Stimulated activated CD4-positive, alpha-beta T cell treated with anti-CD3 and anti-CD28 coated beads, Interleukin-12 subunit alpha, Interleukin-12 subunit beta, amount 100 ng/mL, for 4 hours (primary cell): ENCODE results near the gene CHD9.

Experiments
- DNase-seq: peaks from one replicate; pipeline ENCODE4 v3.0.0-alpha.2; 2020

The CHD9 gene

DNA sequence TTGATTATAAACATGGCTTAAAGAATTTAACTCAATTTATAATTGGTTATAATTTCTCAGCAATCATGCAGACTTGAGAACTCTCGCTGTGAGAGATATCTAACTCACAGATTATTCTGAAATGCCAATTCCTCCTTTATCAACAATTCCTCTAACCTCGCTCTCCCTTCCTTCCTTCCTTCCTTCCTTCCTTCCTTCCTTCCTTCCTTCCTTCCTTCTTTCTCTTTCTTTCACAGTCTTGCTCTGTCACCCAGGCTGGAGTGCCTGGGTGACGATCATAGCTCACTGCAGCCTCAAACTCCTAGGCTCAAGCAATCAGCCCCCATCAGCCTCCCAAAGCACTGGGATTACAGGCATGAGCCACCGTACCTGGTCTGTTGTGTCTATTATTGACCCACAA, 42.4 kb downstream of the CHD9 start:
- DNase-seq: no peak

DNA sequence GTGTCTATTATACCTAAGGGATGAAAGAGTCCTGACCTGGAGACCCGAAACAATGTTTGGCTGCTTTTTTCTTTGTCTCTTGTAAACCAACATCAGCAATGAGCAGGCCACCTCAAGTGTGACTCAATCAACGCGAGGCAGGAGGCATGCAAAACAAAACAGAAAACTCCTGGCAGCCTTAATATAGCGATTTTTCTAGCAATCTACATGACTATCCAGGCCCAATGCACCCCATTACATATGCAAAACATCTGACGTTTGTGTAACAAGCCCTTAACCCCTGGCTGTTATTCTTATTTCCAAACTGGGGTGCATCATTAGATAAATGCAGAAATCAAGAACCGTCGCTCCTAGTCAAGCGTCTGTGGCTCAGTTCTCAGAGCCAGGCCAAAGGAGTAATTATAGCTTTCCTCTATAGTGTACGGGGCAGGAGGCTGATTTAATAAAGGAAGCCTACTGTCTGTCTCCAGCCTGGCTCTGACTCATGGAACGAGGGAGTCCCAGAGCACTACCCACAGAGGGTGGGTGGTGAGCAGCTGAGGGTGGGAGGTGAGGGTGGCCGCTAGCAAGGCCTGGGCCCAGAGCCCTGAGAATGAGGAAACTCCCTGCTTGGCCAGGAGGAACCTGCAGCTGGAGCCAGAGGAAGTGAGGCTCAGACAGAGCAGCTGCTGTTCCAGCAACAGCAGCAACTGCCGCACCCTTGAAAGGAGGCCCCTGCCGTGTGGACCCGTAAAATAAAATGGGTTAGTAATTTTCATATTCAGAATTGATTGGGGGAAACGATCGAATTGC, 43.9 kb downstream of the CHD9 start:
- peak; percentile 11 for DNase-seq

DNA sequence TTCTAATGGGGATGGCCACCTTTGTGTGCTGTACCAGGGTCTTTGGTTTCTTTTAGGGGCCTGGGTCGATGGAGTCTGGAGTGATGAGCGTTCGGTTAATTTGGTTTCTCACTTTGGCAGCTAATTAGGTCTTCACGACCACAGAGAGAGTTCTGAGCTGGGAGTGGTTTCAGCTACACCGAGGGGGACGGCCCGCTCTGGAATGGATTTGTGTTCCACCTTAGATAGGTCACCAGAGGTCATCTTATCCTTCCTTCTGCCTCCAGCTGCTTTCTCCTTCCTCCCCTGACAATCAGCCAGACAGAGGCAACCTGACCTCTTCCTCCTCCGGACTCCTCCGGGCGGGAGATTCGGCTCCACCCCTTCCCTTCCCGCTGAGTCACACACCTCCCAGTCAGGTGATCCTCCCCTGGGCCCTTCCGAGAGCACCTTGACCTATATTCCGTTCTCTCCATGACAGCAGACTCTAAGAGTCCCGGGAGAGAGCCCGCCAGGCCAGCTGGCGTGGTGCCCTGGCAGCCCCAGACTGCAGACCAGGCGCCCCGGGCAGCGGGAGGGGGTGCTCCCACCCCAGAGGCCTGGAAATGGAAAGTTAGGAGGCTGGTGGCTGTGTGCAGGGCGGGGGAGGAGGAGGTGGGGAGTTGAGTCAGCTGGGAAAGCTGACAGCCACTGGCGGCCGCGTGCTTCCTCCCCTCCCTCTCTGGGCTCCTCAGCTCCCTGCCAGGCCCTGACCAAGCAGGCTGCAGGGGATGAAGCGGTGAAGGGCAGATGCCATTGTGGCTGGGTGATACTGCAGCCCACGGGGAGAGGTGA, 44.7 kb downstream of the CHD9 start:
- peak; percentile 40 for DNase-seq

DNA sequence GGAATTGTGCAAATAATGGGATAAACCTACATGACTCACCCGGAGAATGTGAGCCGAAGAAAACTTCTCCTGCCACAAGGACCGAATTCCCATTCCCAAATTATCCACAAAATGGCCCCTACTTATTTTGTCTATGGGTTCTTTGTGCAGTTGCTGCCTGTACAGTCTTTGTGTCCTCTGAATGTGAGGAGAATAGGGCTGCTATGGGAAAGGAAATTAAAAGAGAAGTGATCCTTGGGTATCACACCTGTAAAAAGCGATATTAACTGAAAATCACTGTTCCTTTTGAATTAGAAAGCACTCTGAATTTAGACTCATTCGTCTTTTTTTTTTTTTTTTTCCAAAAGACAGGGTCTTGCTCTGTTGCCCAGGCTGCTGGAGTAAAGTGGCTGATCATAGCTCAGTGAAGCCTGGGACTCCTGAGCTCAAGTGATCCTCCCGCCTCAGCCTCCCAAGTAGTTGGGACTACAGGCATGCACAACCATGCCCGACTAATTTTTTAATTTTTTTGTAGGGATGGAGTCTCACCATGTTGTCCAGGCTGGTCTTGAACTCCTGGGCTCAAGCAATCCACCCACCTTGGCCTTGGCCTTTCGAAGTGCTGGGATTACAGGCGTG, 45.4 kb downstream of the CHD9 start:
- DNase-seq: no peak

DNA sequence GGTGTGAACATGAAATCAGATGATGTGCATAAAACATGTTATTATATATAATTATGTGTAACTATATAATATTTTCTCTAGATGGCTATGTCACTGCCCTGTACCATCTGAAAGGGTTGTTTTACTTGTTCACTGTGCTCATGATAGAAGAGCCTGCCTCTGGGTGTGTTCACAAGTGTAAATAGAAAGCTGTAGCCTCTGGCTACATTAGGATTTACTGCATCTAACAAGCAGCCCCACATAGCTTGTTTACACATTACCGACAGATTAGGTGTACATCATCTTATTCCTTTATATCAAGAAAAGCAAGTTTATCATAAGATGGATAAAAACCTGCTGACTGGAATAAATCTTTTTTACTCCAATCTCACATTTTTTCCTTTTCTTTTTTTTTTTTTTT, 46.1 kb downstream of the CHD9 start:
- no peak for DNase-seq

DNA sequence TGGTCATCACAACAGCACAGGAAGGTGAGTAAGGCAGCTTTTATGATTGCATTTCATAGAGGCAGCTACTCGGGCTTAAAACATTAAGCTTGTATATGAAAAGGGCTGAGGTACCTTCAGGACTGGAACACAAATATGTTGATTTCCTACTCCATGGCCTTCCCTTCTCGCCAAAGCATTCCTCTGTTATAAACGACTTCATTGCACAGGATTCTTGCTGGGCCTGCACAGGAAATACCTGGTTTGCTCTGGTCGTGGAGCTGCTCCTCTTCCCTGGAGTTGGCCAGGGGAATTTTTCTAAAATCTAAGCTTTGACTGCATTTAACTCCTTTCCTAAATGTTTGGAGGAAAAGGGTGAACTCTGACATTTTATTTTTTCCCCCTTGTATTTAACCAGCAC, 49.0 kb downstream of the CHD9 start:
- no peak for DNase-seq

DNA sequence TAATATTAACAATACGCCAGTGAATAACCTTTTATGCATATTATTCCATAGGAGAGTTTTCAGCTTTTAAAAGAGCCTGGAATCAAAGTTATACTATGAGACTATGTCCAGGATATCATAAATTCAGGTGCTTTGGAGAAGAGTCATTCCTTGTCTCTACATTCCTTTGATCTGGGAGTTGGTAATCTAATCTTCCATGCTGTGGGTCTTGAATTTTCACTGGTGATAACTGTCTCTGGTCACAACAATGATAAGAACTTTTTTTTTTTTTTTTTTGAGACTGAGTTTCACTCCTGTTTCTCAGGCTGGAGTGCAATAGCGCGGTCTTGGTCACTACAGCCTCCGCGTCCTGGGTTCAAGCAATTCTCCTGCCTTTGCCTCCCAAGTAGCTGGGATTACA, 50.8 kb downstream of the CHD9 start:
- no peak for DNase-seq

DNA sequence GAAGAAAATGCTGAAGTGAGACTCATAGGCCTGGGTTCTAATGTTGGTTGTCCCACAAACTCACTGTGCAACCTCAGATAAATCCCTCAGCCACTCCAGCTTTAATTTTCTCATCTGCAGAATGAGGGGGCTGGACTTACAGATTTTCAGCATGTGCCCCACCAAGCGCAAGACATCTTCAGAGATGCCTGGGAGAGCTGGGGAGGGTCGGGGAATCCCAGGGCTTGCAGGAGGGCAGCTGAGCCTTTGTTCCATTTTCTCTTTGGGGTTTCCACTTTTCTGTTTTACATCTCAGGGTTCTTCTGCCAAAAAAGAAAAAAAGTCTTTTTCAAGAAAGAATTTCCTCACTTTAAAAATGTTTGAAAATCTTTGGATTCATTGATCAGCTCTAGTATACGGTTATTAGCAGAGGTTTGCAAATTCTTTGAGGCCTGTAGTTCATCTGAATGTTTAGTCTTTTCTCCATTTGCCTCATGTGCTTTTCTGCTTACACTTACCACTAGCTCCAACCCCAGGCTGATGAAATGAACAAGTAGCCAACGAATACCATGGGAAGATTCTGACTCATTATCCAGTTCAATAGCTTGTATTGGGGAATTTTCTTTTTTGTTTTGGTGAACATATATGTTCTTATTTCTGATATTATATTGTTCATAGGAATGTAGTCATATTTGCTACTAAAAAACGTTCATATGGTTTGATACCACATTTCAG, 56.4 kb downstream of the CHD9 start:
- DNase-seq: no peak

DNA sequence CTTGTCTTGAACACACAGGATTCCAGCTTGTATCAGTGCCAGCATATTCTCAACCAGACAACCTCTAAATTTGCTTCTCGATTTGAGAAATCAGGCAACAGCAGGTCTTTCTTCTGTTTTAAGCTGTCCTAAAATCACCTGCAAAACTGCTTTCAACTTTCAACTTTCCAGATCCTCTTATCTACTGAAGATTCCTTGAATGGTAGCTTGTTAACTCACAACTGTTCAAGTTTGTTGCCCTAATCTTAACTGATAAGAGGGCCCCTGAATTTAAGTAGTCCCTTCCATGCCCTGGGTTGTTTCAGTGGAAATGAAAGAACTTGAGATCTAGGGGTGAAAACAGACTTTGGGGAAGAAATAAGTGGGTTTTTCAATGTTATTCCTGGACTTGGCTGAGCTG, 57.2 kb downstream of the CHD9 start:
- no peak for DNase-seq

DNA sequence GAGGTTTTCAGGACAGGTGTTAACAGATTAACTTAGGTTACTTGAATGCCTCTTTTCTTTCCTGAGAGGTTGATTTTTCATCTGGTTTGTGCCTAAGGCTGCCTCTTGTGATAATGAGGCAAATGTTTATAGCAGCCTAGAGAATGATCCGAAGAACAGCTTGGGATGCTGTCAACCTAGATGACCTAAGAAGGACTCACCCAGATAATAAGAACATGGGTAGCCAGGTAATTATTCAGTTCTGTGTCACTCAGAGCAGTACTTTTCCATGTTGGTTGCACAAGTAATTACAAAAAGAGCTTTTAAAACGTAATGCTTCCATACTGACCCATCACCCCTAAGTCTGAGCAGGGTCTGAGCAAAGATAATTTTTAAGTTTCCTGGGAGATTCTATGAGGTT, 60.3 kb downstream of the CHD9 start:
- DNase-seq: no peak

DNA sequence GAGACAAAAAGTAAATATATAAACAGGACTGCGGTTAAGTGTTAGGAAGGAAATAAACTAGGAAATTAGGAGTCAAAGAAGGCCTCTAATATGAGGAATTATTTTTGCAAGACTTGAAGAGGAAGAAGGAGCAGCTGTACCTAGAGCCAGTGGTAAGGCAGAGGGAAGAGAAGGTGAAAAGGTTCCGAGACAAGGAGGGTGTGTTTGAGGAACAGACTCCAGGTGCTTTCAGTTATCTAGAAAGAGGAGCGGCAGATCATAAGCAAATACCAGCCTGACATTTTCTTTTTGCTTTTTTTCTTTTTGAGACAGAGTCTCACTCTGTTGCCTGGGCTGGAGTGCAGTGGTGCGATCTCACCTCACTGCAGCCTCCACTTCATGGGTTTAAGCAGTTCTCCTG, 61.0 kb downstream of the CHD9 start:
- no peak for DNase-seq

DNA sequence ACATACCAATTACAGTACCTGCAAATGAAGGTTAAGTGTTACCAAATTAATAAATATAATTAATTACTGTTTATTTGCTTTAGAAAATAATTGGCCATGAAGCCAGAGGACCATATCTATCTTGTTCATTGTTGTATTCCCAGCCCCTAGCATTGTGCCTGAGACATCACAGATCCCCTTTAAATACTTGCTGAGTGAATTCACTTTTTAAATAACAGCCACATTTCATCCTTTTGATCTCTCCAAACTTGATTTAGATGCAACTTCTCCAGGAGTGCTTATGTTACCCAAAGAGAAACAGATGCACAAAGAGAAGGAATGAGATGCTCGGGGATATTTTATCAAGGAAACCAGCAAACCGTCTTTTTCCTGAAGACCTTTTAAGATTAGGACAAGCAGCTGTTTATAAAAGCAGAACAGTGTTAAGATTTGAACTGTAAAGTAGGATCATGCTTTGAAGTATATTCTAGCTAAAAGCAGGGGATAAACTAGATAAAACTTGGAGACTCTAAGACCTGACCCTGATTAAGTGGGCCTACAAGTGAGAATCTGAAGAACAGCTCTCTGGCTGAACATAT, 66.3 kb downstream of the CHD9 start:
- no peak for DNase-seq

DNA sequence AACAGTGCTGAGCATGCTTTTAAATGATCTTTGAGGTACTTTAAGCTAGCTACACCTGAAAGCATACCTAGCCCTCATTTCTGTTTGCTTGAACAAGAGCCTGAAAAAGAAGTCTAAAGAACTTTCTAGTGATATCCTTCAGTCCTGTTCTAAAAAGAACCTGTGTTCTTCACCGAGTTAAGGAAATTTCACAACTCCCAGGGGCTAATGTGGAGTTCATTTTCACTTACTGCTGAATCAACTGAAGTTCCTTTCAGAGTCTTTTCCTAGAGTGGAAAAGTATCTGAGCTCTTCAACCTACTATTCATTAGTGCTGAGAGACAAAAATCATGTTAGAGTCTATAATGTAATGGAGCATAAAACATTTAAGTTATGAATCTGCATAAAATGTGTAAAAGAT, 66.9 kb downstream of the CHD9 start:
- no peak for DNase-seq

DNA sequence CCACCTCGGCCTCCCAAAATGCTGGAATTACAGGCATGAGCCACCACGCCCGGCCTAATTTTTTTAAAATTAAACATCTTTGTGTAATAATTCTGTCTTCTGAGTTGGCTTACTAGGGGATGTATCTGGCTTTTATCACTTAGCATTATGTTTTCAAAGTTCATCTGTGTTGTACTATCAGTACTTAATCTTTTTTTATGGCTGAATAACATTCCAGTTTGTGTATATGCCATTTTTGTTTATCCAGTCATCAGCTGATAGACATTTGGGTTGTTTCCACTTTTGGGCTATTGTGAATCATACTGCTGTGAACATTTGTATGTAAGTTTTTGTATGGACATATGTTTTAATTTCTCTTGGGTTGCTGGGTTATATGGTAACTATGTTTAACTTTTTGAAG, 69.0 kb downstream of the CHD9 start:
- no peak for DNase-seq

DNA sequence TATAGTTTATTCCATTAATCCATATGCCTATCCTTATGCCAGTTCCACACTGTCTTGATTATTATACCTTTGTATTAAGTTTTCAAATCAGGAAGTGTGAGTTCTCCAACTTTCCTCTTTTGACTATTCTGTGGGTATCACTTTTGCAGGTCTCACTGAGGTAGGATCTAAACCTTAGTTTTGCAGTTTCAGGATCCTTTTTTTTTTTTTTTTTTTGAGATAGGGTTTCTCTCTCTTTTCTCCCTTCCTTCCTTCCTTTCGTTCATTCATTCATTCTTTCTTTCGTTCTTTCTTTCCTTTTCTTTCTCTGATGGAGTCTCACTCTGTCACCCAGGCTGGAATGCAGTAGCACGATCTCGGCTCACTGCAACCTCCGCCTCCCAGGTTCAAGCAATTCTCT, 71.6 kb downstream of the CHD9 start:
- no peak for DNase-seq

DNA sequence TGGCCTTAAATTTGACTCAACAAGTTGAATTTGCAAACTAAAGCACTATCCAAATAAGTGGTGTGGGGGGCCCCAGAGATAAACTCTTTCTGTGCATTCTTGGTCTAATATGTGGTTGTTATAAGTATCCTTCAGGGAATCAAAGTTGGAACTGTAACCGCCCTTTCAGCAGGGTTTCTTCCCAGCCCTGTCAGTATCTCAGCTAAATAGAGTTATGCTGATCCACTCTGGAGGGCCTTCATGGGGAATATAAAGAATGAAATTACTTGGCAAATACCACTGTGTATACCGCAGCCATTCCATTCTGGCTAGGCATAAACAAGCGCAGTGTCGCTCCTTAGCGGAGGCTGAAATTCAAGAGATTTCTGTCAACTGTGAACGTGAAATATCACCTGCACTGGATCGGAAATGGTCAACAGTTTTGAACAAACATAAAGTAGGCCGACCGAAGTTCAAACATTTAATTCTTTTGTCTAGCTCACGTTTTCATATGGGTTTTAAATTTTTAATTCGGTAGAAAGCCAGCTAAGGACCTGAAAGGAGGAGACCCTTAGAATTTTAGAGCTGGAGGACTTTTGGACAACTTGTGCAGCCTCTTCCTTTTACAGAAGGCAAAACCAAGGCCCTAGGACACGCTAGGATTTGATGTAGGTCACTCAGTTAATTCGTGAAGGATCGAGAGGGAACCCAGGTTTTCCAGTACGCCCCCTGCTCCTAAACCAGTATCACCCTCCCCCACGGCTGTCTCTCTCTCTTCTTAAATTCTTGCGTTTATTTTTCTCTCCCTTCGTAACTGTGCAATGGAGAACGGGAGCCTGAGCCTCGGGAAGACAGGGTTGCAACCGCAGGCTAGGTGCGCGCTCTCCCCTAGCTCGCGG, 74.7 kb downstream of the CHD9 start:
- no peak for DNase-seq

DNA sequence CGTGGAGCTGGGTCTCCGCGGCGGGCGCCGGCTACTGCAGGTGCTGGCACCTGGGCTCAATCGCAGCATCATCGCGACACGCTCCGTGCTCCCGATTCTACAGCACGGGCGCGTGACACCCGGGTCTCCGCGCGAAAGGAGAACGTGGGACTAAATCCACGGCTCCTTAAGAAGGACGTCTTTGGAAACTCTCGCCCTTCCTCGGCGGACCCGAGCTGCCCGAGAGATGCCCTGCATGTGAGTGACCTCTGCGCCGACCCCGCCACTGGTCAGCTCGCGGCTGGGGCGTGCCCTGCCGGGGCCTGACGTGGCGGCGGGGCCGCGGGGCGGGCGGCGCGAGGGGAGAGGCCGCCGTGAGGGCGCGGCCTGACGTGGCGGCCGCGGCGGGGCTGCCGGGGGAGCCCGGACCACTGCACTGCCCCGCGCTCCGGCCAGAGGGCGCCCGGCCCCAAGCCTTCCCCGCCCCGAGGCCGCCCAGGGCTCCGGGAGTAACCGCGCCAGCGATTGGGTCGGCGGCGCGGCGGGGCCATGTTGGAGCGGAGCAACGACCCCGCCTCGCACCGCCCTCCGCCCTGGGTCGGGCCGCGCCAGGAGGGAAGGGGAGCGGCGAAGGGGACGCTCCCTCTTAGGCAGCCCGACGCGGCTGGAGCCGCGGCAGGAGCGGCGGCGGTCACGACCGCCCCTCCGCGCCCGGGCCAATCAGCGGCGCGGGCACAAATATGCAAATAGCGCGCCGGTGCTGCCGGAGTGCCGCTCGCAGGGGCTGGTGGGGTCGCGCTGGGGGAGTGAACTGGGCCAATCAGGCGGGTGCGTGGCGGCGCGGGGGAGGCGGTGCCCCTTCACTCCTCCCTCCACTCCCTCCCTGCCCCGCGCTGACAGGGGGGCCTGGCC, 75.6 kb downstream of the CHD9 start:
- peak; percentile 92 for DNase-seq

DNA sequence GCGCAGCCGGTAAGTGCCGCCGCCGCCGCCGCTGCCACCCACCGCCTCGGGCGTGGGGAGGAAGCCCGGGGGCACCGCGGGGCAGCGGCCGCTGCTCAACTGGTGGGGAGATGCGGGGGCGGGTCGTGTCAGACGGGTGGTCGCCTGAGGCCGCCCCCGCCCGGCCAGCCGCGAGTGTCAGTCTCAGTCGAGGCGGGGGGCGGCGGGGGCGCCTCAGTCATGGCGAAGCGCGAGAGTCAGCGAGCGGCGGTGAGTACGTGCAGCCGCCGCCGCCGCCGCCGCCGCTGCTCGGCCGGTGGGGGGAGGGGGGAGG, 76.2 kb downstream of the CHD9 start:
- DNase-seq: no peak

DNA sequence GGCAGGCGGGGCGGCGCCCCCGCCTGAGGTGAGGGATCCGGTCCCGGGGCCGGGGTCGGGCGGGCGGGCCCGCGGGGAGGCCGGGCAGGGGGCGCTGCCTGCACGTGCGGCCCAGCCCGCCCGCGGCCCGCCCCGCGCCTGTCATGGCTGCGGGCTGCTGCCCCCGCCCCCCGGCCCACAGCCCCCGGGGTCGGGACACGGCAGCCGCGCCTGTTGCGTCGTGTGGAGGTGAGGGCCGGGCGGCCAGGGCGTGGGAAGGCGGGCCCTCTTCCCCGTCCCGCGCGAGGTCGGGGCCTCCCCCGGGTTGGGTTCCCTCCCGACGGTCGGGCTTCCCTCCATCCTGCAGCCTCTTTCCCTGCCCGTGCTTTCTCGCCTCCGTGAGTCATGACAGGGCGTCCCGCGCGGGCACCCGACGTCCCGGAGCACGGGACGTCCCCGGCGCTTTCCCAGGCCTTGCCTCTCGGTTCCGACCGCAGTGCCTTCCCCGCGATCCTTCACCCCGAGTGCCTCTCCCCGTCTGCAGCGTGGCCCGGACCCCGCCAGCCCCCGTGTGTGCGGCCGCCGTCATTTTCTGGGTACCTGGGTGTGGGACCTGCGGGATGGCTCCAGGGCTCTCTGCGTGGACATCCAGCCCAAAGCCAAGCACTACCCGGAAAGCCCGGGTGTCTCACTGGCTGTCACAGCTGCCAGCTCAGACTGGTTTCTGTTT, 76.7 kb downstream of the CHD9 start:
- DNase-seq: peak; percentile 60

DNA sequence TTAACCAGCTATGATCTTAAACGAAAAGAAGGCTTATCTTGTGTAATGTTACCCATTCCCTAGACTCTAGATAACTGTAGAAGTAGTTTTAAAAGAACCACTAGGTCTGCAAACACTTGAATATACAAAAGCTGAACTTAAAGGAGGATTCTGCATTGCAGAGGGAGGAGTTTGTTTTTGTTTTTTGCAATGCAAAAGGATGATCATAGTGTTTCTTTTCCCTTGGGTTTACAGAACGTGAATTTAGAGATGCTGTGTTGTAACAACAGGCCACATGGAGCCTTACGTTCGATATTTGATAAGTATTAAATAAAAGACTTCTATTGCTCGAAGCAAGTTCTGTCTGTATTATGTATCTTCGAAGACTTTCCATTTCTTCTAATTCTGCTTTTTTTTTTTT, 77.6 kb downstream of the CHD9 start:
- no peak for DNase-seq
